Endothelial cell of umbilical vein (primary cell): ENCODE results near the gene PRRC1. TPM values are rescaled to one million over a fixed set of nuclear protein-coding genes. Genes with fewer than 3 reads are reported as not detected.

ENCODE experiments used
- BruUV-seq: library from RNA; stranded (reverse); fragments of 400-500 nt; replicated peaks from 2 replicates; lab custom pipeline; 2021; lab: Mats Ljungman, UMichigan
- CTCF ChIA-PET: fragments of 300-600, 350-600 bp; sonication (Branson Sonifier 250); formaldehyde crosslinking; loops from one replicate; lab custom pipeline; 2021; ENCODE audit warnings: antibody characterized with exemption, inconsistent platforms; lab: Charles Lee
- POLR2A ChIA-PET: fragments of 300-600, 350-600 bp; sonication (Branson Sonifier 250); formaldehyde crosslinking; loops from one replicate; lab custom pipeline; 2021; ENCODE audit warnings: antibody characterized with exemption, inconsistent platforms; lab: Charles Lee
- DNase-seq: peaks from one replicate; pipeline ENCODE4 v3.0.0-alpha.2; 2011; ENCODE audit warnings: low read depth, low spot score
- FAIRE-seq: peaks from 2 replicates; lab custom pipeline; 2011; peaks lifted over from hg19 to GRCh38; lab: Jason Lieb, UNC
- H2AFZ ChIP-seq: 2 replicates; pipeline ENCODE4 v1.6.0; 2012; ENCODE audit warnings: low read depth, low read length, control low read depth, inconsistent platforms
- H3K27ac ChIP-seq: 2 replicates; pipeline ENCODE4 v1.5.1; 2011; ENCODE audit warnings: low read depth, mild to moderate bottlenecking, control low read depth, low read length, moderate library complexity; ENCODE audit not compliant: insufficient read depth
- H3K27me3 ChIP-seq, 2 experiments: 2 replicates each; pipeline versions ENCODE4 v1.6.0 to v1.6.1; 2011; ENCODE audit warnings: low read length in 2 of 2, mixed read lengths in 1 of 2; ENCODE audit not compliant: control insufficient read depth in 2 of 2, insufficient read depth in 2 of 2
- H3K36me3 ChIP-seq, 2 experiments: 2 replicates in 1 of 2; 3 replicates in 1 of 2; pipeline ENCODE4 v1.5.1; 2011; ENCODE audit warnings: low read length in 2 of 2, mild to moderate bottlenecking in 1 of 2, moderate library complexity in 1 of 2; ENCODE audit not compliant: control insufficient read depth in 2 of 2, insufficient read depth in 2 of 2; ENCODE audit errors: extremely low read depth in 1 of 2
- H3K4me1 ChIP-seq: 3 replicates; pipeline ENCODE4 v1.5.1; 2011; ENCODE audit warnings: mild to moderate bottlenecking, low read length; ENCODE audit not compliant: control insufficient read depth, insufficient read depth; ENCODE audit errors: extremely low read depth
- H3K4me2 ChIP-seq: 2 replicates; pipeline ENCODE4 v1.6.1; 2011; ENCODE audit warnings: low read length, control low read depth, mixed read lengths; ENCODE audit not compliant: insufficient read depth
- H3K4me3 ChIP-seq, 3 experiments: fragments of 200-600 bp in 1 of 3; sonication (generic), shearing (Covaris generic) in 1 of 3; replicated peaks in 1 of 3; 2 replicates each; pipeline ENCODE4 v1.5.1; 2011 to 2016; ENCODE audit warnings: control low read depth in 3 of 3, low read length in 3 of 3, mild to moderate bottlenecking in 2 of 3, inconsistent platforms in 1 of 3, low read depth in 1 of 3, moderate library complexity in 1 of 3; ENCODE audit not compliant: insufficient read depth in 1 of 3
- H3K79me2 ChIP-seq: 2 replicates; pipeline ENCODE4 v1.6.0; 2012; ENCODE audit warnings: low read length, inconsistent platforms; ENCODE audit not compliant: control insufficient read depth, insufficient read depth
- H3K9ac ChIP-seq: replicated peaks from 2 replicates; pipeline ENCODE3; 2011; ENCODE audit warnings: low read length, control low read depth; ENCODE audit not compliant: insufficient read depth; ENCODE audit errors: extremely low read depth
- H3K9me1 ChIP-seq: replicated peaks from 3 replicates; pipeline ENCODE4 v1.6.0; 2011; ENCODE audit warnings: mild to moderate bottlenecking, low read length; ENCODE audit not compliant: control insufficient read depth, insufficient read depth; ENCODE audit errors: extremely low read depth
- H3K9me3 ChIP-seq: replicated peaks from 2 replicates; pipeline ENCODE4 v1.5.1; 2012; ENCODE audit warnings: low read length, inconsistent platforms; ENCODE audit not compliant: control insufficient read depth, insufficient read depth
- H4K20me1 ChIP-seq: replicated peaks from 2 replicates; pipeline ENCODE3; 2011; ENCODE audit warnings: mild to moderate bottlenecking, low read length; ENCODE audit not compliant: control insufficient read depth, insufficient read depth; ENCODE audit errors: extremely low read depth
- CTCF ChIP-seq, 2 donors: IDR thresholded peaks; 1 replicate in 1 of 2; 2 replicates in 1 of 2; pipeline ENCODE4 v1.5.1; 2011; ENCODE audit warnings: low read length in 2 of 2, mild to moderate bottlenecking in 2 of 2, moderate library complexity in 2 of 2, control low read depth in 1 of 2, inconsistent platforms in 1 of 2, low read depth in 1 of 2; ENCODE audit not compliant: insufficient read depth in 1 of 2; ENCODE audit errors: extremely low read depth in 1 of 2
- EZH2 ChIP-seq: IDR thresholded peaks from 2 replicates; pipeline ENCODE4 v1.6.1; 2012; ENCODE audit warnings: borderline replicate concordance, low read depth, mild to moderate bottlenecking, moderate library complexity, low read length, inconsistent platforms; ENCODE audit not compliant: severe bottlenecking
- FOS ChIP-seq: IDR thresholded peaks from 2 replicates; pipeline ENCODE4 v1.6.1; 2011; ENCODE audit warnings: mild to moderate bottlenecking, low read length, moderate library complexity, borderline replicate concordance; ENCODE audit not compliant: insufficient read depth
- GATA2 ChIP-seq: IDR thresholded peaks from 2 replicates; pipeline ENCODE4 v1.7.0; 2011; ENCODE audit warnings: low read depth, mild to moderate bottlenecking, moderate library complexity, mixed read lengths, low read length; ENCODE audit not compliant: insufficient read length, insufficient read depth
- JUN ChIP-seq: IDR thresholded peaks from 2 replicates; pipeline ENCODE4 v1.6.1; 2011; ENCODE audit warnings: borderline replicate concordance, low read depth; ENCODE audit not compliant: insufficient read length, insufficient read depth
- MAX ChIP-seq: IDR thresholded peaks from 2 replicates; pipeline ENCODE4 v1.6.1; 2011; ENCODE audit not compliant: insufficient read depth, insufficient read length
- MYC ChIP-seq: IDR thresholded peaks from one replicate; pipeline ENCODE4 v1.6.1; 2011; ENCODE audit warnings: mild to moderate bottlenecking, low read depth, low read length
- POLR2A ChIP-seq: IDR thresholded peaks from 2 replicates; pipeline ENCODE4 v1.6.1; 2012; ENCODE audit warnings: low read depth, mild to moderate bottlenecking, control low read depth, low read length
- POLR2AphosphoS5 ChIP-seq: IDR thresholded peaks from 2 replicates; pipeline ENCODE4 v1.6.1; 2012; ENCODE audit warnings: low read depth, mild to moderate bottlenecking, control low read depth, low read length, moderate library complexity; ENCODE audit not compliant: insufficient read depth
- dilution Hi-C: fragments of 300-500 bp; cut with MboI; formaldehyde crosslinking; loops from one replicate; pipeline ENCODE4 v1.15.0; 2019; ENCODE audit warnings: low sequenced_read_pairs; ENCODE audit not compliant: extremely low pct_ligation_motif_present
- intact Hi-C: fragments of 100-400 bp; cut with micrococcal nuclease; formaldehyde crosslinking; loops from one replicate; pipeline ENCODE4 v1.10.0; 2022
- polyA plus RNA-seq, 4 experiments: library from polyadenylated mRNA; depleted of rRNA in 3 of 4; stranded (reverse) in 3 of 4; unstranded in 1 of 4; fragments of >200 nt; gene quantifications; 2 replicates each; pipeline versions ENCODE4 v1.2.1 to v1.2.3, GENCODE V29; 2011 to 2012; ENCODE audit warnings: missing spikeins in 1 of 4
- total RNA-seq: library from RNA; stranded (reverse); gene quantifications from 2 replicates; pipeline ENCODE4 v1.2.3, GENCODE V29; 2021

The PRRC1 gene
- total and polyA plus RNA-seq, 2 donors (not counting 3 experiments of a cell fraction or from before 2014, with no cell fraction given): 64.4 to 77.6 TPM

- H3K9me3 ChIP-seq: no peaks in the 10 kb centered on the region
- dilution Hi-C loops: no loop called here
- H3K36me3 ChIP-seq: no peaks in the 10 kb centered on the region
- no peak overlapping the region for H3K9ac ChIP-seq
- intact Hi-C loops: no loop called here
- TF ChIP-seq CTCF (IDR thresholded peaks at IDR 0.05; ENCODE audit: extremely low read depth in 1 of 2, insufficient read depth in 1 of 2, low read depth in 1 of 2, low read length in 2 of 2) (no peak), EZH2 (no peak), POLR2A (no peak), FOS (no peak), POLR2AphosphoS5 (no peak), MYC (no peak), MAX (no peak), GATA2 (no peak), JUN (no peak)
- FAIRE-seq: no peak
- H3K79me2 ChIP-seq: no peaks in the 10 kb centered on the region
- no peaks in the 10 kb centered on the region for H3K4me1 ChIP-seq
- no peak overlapping the region for H2AFZ ChIP-seq
- H3K4me2 ChIP-seq: no peak overlapping the region
- CTCF ChIA-PET: no interaction called here
- H3K27ac ChIP-seq: no peak overlapping the region
- H4K20me1 ChIP-seq: no peaks in the 10 kb centered on the region
- H3K4me3 ChIP-seq: no peak overlapping the region
- BruUV-seq: no TSS peak
- peaks cover 0 to 2% of the 10 kb centered on the region in 2 experiments for H3K27me3 ChIP-seq
- POLR2A ChIA-PET: no interaction called here
- H3K9me1 ChIP-seq: no peaks in the 10 kb centered on the region
- no peak for DNase-seq
Measured at GRCh38 chr5:127601601-127602000, 84.2 kb downstream of the PRRC1 start.
